Measurements from ENCODE around the gene PDE6B.

- no peak for TF ChIP-seq EZH2 (IDR thresholded peaks at IDR 0.05; ENCODE audit: low read depth, unreplicated experiment)
- TF ChIP-seq CTCF (conservative IDR thresholded peaks at IDR 0.05; ENCODE audit: low read depth in 2 of 2), result no peak
- TF ChIP-seq ZNF331 (CRISPR knock-in tag; IDR thresholded peaks at IDR 0.05; ENCODE audit: low read depth), result no peak
- TF ChIP-seq REST (IDR thresholded peaks at IDR 0.05; ENCODE audit: unreplicated experiment), result no peak
- no peak for TF ChIP-seq CREB1 (CRISPR knock-in tag; IDR thresholded peaks at IDR 0.05; ENCODE audit: low read depth)
- no peak for TF ChIP-seq POLR2AphosphoS5 (IDR thresholded peaks at IDR 0.05; ENCODE audit: low read depth)
Observed at GRCh38 chr4:598925-599324, 26.4 kb upstream of the PDE6B start.

Measured in GM23338 (cell line).